Measurements from ENCODE around the gene KANK2.
A peak's percentile ranks its signal among the peaks of the same experiment; 100 is the strongest.

The KANK2 gene

GRCh38 chr19:11197291-11198174, at the start of gene KANK2:
TSS of gene KANK2 (minus strand) at chr19:11197545. CDS start at chr19:11194511, 3,034 bp downstream.
- peak; percentile 79 for DNase-seq

GRCh38 chr19:11246941-11247340, 49.6 kb upstream of the KANK2 start:
- no peak for DNase-seq

GRCh38 chr19:11244846-11245589, 47.7 kb upstream of the KANK2 start:
- no peak for DNase-seq

GRCh38 chr19:11243798-11244169, 46.4 kb upstream of the KANK2 start:
- DNase-seq, result no peak

- DNase-seq, result peak; percentile 84
Measured at GRCh38 chr19:11242864-11243797, 45.8 kb upstream of the KANK2 start.

- no peak for DNase-seq
Measured at GRCh38 chr19:11242025-11242424, 44.7 kb upstream of the KANK2 start.

- DNase-seq, result no peak
Measured at GRCh38 chr19:11240008-11240444, 42.7 kb upstream of the KANK2 start.

GRCh38 chr19:11239377-11240000, 42.1 kb upstream of the KANK2 start, which contains the start of gene ANGPTL8:
TSS of gene ANGPTL8 (plus strand) at chr19:11239619. CDS start at chr19:11239638, 19 bp downstream.
- DNase-seq, result no peak

- no peak for DNase-seq
Measured at GRCh38 chr19:11238781-11239376, 41.5 kb upstream of the KANK2 start.

- DNase-seq, result no peak
Measured at GRCh38 chr19:11238041-11238440, 40.7 kb upstream of the KANK2 start.

GRCh38 chr19:11237321-11237720, 40.0 kb upstream of the KANK2 start:
- DNase-seq, result no peak

GRCh38 chr19:11236324-11237301, 39.3 kb upstream of the KANK2 start:
- DNase-seq, result no peak

- no peak for DNase-seq
Measured at GRCh38 chr19:11234486-11235075, 37.2 kb upstream of the KANK2 start.

GRCh38 chr19:11233073-11233472, 35.7 kb upstream of the KANK2 start:
- no peak for DNase-seq

- no peak for DNase-seq
Measured at GRCh38 chr19:11232555-11232954, 35.2 kb upstream of the KANK2 start.

GRCh38 chr19:11230621-11231386, 33.5 kb upstream of the KANK2 start:
- DNase-seq, result no peak

GRCh38 chr19:11227195-11227886, 30.0 kb upstream of the KANK2 start:
- no peak for DNase-seq

GRCh38 chr19:11226716-11227166, 29.4 kb upstream of the KANK2 start:
- no peak for DNase-seq

GRCh38 chr19:11225815-11226214, 28.5 kb upstream of the KANK2 start:
- DNase-seq, result no peak
